Limb (tissue), 2 donors: ENCODE results near the gene BRSK2.
"Not testable (repeated sequence)": the region's sequence is repeated elsewhere in the genome, so short reads cannot be mapped to it uniquely, and the experiment has no call there.

Experiments used
- DNase-seq, 2 donors: peaks; one replicate each; pipeline ENCODE4 v3.0.0-alpha.2; 2016; ENCODE audit errors: extremely low spot score in 2 of 2

The BRSK2 gene

GRCh38 chr11:1389932-1390568 is at the start of gene BRSK2:
Gene BRSK2 (plus strand): TSS chr11:1389934. CDS start chr11:1390285, 351 bp downstream.
- no peak for DNase-seq

GRCh38 chr11:1340111-1340510 is 49.6 kb upstream of the BRSK2 start:
- DNase-seq: no peak

GRCh38 chr11:1341226-1341625 is 48.5 kb upstream of the BRSK2 start:
- not testable (repeated sequence) for DNase-seq

GRCh38 chr11:1341928-1342524 is 47.7 kb upstream of the BRSK2 start:
- DNase-seq: no peak

- DNase-seq: no peak
Observed at GRCh38 chr11:1342946-1343345, 46.8 kb upstream of the BRSK2 start.

- no peak for DNase-seq
Observed at GRCh38 chr11:1343391-1344055, 46.2 kb upstream of the BRSK2 start.

- no peak for DNase-seq
Observed at GRCh38 chr11:1344056-1344635, 45.6 kb upstream of the BRSK2 start.

GRCh38 chr11:1345737-1346513 is 43.8 kb upstream of the BRSK2 start:
- DNase-seq: no peak

GRCh38 chr11:1346669-1347390 is 42.9 kb upstream of the BRSK2 start:
- DNase-seq: no peak

GRCh38 chr11:1347411-1347999 is 42.2 kb upstream of the BRSK2 start:
- DNase-seq: not testable (repeated sequence)

GRCh38 chr11:1348146-1348795 is 41.5 kb upstream of the BRSK2 start:
- peak in 1 of 2 donors; percentile 15 for DNase-seq

- DNase-seq: no peak
Observed at GRCh38 chr11:1348796-1349326, 40.9 kb upstream of the BRSK2 start.

GRCh38 chr11:1349327-1350041 is 40.2 kb upstream of the BRSK2 start:
- no peak for DNase-seq

- no peak for DNase-seq
Observed at GRCh38 chr11:1350086-1350725, 39.5 kb upstream of the BRSK2 start.

- DNase-seq: no peak
Observed at GRCh38 chr11:1351278-1351937, 38.3 kb upstream of the BRSK2 start.

- DNase-seq: no peak
Observed at GRCh38 chr11:1352696-1353382, 36.9 kb upstream of the BRSK2 start.

- DNase-seq: no peak
Observed at GRCh38 chr11:1353383-1354124, 36.2 kb upstream of the BRSK2 start.
